ENCODE data around the gene TNFAIP8. TPM values are rescaled to one million over a fixed set of nuclear protein-coding genes. Genes with fewer than 3 reads are reported as not detected.
A peak's percentile ranks its signal among the peaks of the same experiment; 100 is the strongest.

TNFAIP8 gene
- total RNA-seq, 1 donor from 2014 or later: 3.2 TPM

- no peaks in the 10 kb centered on the region for H3K9me3 ChIP-seq (replicated peaks)
- no peaks in the 10 kb centered on the region for H3K27me3 ChIP-seq (ENCODE audit: low read depth)
- H3K4me3 ChIP-seq: no peak overlapping the region
- peaks cover 2% of the 10 kb centered on the region for H3K4me1 ChIP-seq
- H3K36me3 ChIP-seq: no peaks in the 10 kb centered on the region
- no peak for DNase-seq
- intact Hi-C loops (cut with micrococcal nuclease): no loop called here
- TF ChIP-seq CTCF (IDR thresholded peaks at IDR 0.05; ENCODE audit: borderline replicate concordance): no peak
- no peak overlapping the region for H3K27ac ChIP-seq (replicated peaks)
Measured at GRCh38 chr5:119347991-119348390, 7.8 kb upstream of the TNFAIP8 start.

- no peaks in the 10 kb centered on the region for H3K9me3 ChIP-seq (replicated peaks)
- intact Hi-C loops (cut with micrococcal nuclease): no loop called here
- no peak for TF ChIP-seq CTCF (IDR thresholded peaks at IDR 0.05; ENCODE audit: borderline replicate concordance)
- H3K36me3 ChIP-seq: no peaks in the 10 kb centered on the region
- no peaks in the 10 kb centered on the region for H3K27me3 ChIP-seq (ENCODE audit: low read depth)
- DNase-seq: no peak
- H3K27ac ChIP-seq (replicated peaks): no peak overlapping the region
- no peak overlapping the region for H3K4me3 ChIP-seq
- peaks cover 39% of the 10 kb centered on the region for H3K4me1 ChIP-seq
Measured at GRCh38 chr5:119353213-119353612, 2.6 kb upstream of the TNFAIP8 start.

DNA sequence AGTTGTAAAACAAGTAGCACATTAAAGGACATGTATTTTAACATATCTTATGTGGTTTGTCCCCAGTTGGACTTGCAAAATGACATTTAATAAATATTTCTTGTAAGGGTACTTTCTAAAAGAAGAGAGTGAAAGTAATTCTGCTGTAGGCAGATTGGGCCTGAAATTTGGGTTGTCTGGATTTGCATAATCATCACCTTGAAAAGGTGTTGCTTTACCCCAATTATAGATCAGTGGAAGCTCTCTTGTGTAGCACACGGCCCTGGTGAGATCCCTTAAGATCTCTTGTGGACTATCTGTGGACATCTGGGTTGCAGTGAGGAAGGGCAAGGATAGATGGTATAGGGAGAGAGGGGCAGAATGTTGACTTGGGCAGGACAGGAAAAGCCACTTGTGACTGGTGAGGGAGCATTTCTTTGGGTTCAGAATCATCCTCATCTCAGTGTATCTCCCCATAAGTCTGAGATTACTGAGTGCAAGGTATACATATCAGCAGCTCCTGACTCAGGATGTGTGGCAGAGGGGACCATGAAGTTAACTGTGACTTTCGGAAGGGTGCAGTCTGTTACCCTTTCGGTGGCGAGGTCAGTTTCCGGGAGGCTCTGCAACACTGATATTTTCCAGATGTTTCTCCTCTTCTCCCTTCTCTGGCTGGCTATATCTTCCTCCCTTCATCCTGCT is 2.0 kb upstream of the TNFAIP8 start:
- no peak for TF ChIP-seq CTCF (IDR thresholded peaks at IDR 0.05; ENCODE audit: borderline replicate concordance)
- no peak overlapping the region for H3K27ac ChIP-seq (replicated peaks)

GRCh38 chr5:119354537-119355243 is 1.1 kb upstream of the TNFAIP8 start:
- Histone ChIP-seq H3K4me1 (peaks cover 54% of the 10 kb centered on the region), H3K36me3 (no peaks in the 10 kb centered on the region), H3K27me3 (ENCODE audit: low read depth) (no peaks in the 10 kb centered on the region), H3K27ac (replicated peaks) (no peak overlapping the region), H3K9me3 (replicated peaks) (no peaks in the 10 kb centered on the region), H3K4me3 (peak overlapping the region; percentile 74)
- intact Hi-C loops (cut with micrococcal nuclease): no loop called here
- no peak for TF ChIP-seq CTCF (IDR thresholded peaks at IDR 0.05; ENCODE audit: borderline replicate concordance)
- no peak for DNase-seq

More for the DNA sequence above, 2.0 kb upstream of the TNFAIP8 start:
- Histone ChIP-seq H3K27me3 (ENCODE audit: low read depth) (no peaks in the 10 kb centered on the region), H3K36me3 (no peaks in the 10 kb centered on the region), H3K4me1 (peaks cover 45% of the 10 kb centered on the region), H3K9me3 (replicated peaks) (no peaks in the 10 kb centered on the region), H3K4me3 (no peak overlapping the region)
- intact Hi-C loops (cut with micrococcal nuclease): no loop called here
- no peak for DNase-seq

DNA sequence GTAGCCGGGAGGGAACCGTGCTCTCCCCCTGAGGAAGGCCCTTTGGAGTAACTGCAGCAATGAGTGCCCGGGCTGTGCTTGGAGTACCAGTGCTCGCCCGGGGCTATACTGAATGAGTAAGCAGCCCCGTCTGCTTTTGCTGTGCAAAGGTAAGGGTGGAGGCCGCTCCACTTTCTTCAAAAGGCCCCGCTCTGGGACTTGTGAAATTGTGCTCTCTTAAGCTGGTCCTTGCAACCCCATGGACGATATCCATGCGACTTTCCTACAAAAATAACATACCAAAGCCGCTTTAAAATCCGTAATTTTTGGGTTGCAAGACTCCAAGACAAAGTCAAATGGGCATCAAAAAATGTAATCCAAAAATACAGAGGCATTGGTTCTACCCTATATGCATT is 578 bp upstream of the TNFAIP8 start:
- peak overlapping the region; percentile 68 for H3K27ac ChIP-seq (replicated peaks)
- intact Hi-C loops (cut with micrococcal nuclease): no loop called here
- peaks cover 59% of the 10 kb centered on the region for H3K4me1 ChIP-seq
- H3K27me3 ChIP-seq (ENCODE audit: low read depth): no peaks in the 10 kb centered on the region
- peak overlapping the region; percentile 74 for H3K4me3 ChIP-seq
- DNase-seq: no peak
- TF ChIP-seq CTCF (IDR thresholded peaks at IDR 0.05; ENCODE audit: borderline replicate concordance): no peak
- no peaks in the 10 kb centered on the region for H3K36me3 ChIP-seq
- no peaks in the 10 kb centered on the region for H3K9me3 ChIP-seq (replicated peaks)

Data from left ventricle myocardium inferior (tissue), 1 donor.